ENCODE results near the gene SEMA4A. TPM values are rescaled to one million over a fixed set of nuclear protein-coding genes. Genes with fewer than 3 reads are reported as not detected.

The SEMA4A gene
- total RNA-seq, 2 experiments from 2014 or later = 9.4 to 10.1 TPM

- Mint-ChIP-seq H3K9me3 (no peaks in the 10 kb centered on the region), H3K27me3 (no peaks in the 10 kb centered on the region), H3K36me3 (ENCODE audit: low read depth) (peaks cover 4% of the 10 kb centered on the region), H3K4me3 (no peak overlapping the region), H3K27ac (no peak overlapping the region), H3K4me1 (ENCODE audit: low read depth) (no peaks in the 10 kb centered on the region)
- Histone ChIP-seq H3K9me3 (ENCODE audit: control insufficient read depth in 1 of 2, insufficient read depth in 1 of 2, low read length in 2 of 2) (no peaks in the 10 kb centered on the region), H3K36me3 (ENCODE audit: insufficient read depth, low read length) (no peaks in the 10 kb centered on the region), H3K27ac (ENCODE audit: low read depth in 1 of 2, low read length in 2 of 2) (no peak overlapping the region), H3K27me3 (ENCODE audit: control insufficient read depth in 1 of 2, insufficient read depth in 2 of 2, low read length in 2 of 2) (no peaks in the 10 kb centered on the region), H3K4me1 (ENCODE audit: insufficient read depth, low read length) (no peaks in the 10 kb centered on the region), H3K4me3 (ENCODE audit: low read length) (no peak overlapping the region)
- ATAC-seq (ENCODE audit: poor library complexity) (no peak), DNase-seq (no peak)
- CTCF ChIA-PET = no interaction called here
- TF ChIP-seq CTCF (IDR thresholded peaks at IDR 0.05) = no peak
- POLR2A ChIA-PET = no interaction called here
- intact Hi-C loops (cut with DNase I, micrococcal nuclease) = no loop called here
Measured at GRCh38 chr1:156167536-156167935, 14.2 kb downstream of the SEMA4A start.

GRCh38 chr1:156172696-156173470 lies 19.5 kb downstream of the SEMA4A start:
- Histone ChIP-seq H3K4me1 (ENCODE audit: insufficient read depth, low read length) (peaks cover 4% of the 10 kb centered on the region), H3K4me3 (ENCODE audit: low read length) (no peak overlapping the region), H3K27ac (ENCODE audit: low read depth in 1 of 2, low read length in 2 of 2) (no peak overlapping the region), H3K27me3 (ENCODE audit: control insufficient read depth in 1 of 2, insufficient read depth in 2 of 2, low read length in 2 of 2) (no peaks in the 10 kb centered on the region), H3K36me3 (ENCODE audit: insufficient read depth, low read length) (no peaks in the 10 kb centered on the region), H3K9me3 (ENCODE audit: control insufficient read depth in 1 of 2, insufficient read depth in 1 of 2, low read length in 2 of 2) (no peaks in the 10 kb centered on the region)
- ATAC-seq (ENCODE audit: poor library complexity) = no peak
- peak in 1 of 14 experiments; percentile 34 for DNase-seq
- H3K9me3 Mint-ChIP-seq = no peaks in the 10 kb centered on the region
- peaks cover 16% of the 10 kb centered on the region for H3K4me1 Mint-ChIP-seq (ENCODE audit: low read depth)
- H3K4me3 Mint-ChIP-seq = no peak overlapping the region
- CTCF ChIA-PET = no interaction called here
- no peaks in the 10 kb centered on the region for H3K36me3 Mint-ChIP-seq (ENCODE audit: low read depth)
- no peak for TF ChIP-seq CTCF (IDR thresholded peaks at IDR 0.05)
- intact Hi-C loops (cut with DNase I, micrococcal nuclease) = no loop called here
- no peaks in the 10 kb centered on the region for H3K27me3 Mint-ChIP-seq
- peak overlapping the region; percentile 12 for H3K27ac Mint-ChIP-seq
- POLR2A ChIA-PET = interaction anchor here (1.4 to 1.6 kb wide), 3 partner anchors 12 to 40 kb away, joined by 4 to 7 read pairs (median 6); partner anchors contain the start of genes PMF1 and SLC25A44

- H3K36me3 ChIP-seq (ENCODE audit: insufficient read depth, low read length) = no peaks in the 10 kb centered on the region
- no peak for ATAC-seq (ENCODE audit: poor library complexity)
- H3K27ac Mint-ChIP-seq = peak overlapping the region; percentile 66
Measured at GRCh38 chr1:156176610-156177210, 23.3 kb downstream of the SEMA4A start.

More at GRCh38 chr1:156176610-156177210, 23.3 kb downstream of the SEMA4A start:
- no peaks in the 10 kb centered on the region for H3K27me3 ChIP-seq (ENCODE audit: control insufficient read depth in 1 of 2, insufficient read depth in 2 of 2, low read length in 2 of 2)
- Mint-ChIP-seq H3K9me3 (no peaks in the 10 kb centered on the region), H3K27me3 (no peaks in the 10 kb centered on the region), H3K4me1 (ENCODE audit: low read depth) (peaks cover 27% of the 10 kb centered on the region), H3K4me3 (no peak overlapping the region), H3K36me3 (ENCODE audit: low read depth) (peaks cover 5% of the 10 kb centered on the region)
- POLR2A ChIA-PET = interaction anchor here (2.9 kb wide), 1 partner anchor 36 kb away, joined by 16 read pairs; the partner anchor contains the start of gene PMF1
- intact Hi-C loops (cut with DNase I, micrococcal nuclease) = no loop called here
- no peak overlapping the region for H3K27ac ChIP-seq (ENCODE audit: low read depth in 1 of 2, low read length in 2 of 2)
- H3K9me3 ChIP-seq (ENCODE audit: control insufficient read depth in 1 of 2, insufficient read depth in 1 of 2, low read length in 2 of 2) = no peaks in the 10 kb centered on the region
- CTCF ChIA-PET = no interaction called here
- H3K4me3 ChIP-seq (ENCODE audit: low read length) = no peak overlapping the region
- no peak for TF ChIP-seq CTCF (IDR thresholded peaks at IDR 0.05)
- peaks cover 11% of the 10 kb centered on the region for H3K4me1 ChIP-seq (ENCODE audit: insufficient read depth, low read length)
- DNase-seq = peak in 1 of 14 experiments; percentile 27
